Transverse colon (tissue), 3 donors: ENCODE data around the gene OS9.

Experiments used
- POLR2A ChIP-seq: fragments of 450-650 bp; IDR thresholded peaks from one replicate; pipeline ENCODE4 v1.6.1; 2016; ENCODE audit warnings: antibody characterized with exemption, mild to moderate bottlenecking, moderate library complexity
- POLR2AphosphoS5 ChIP-seq, 3 donors: sonication (generic); formaldehyde crosslinking; IDR thresholded peaks; one replicate each; pipeline ENCODE4 v1.6.1; 2016; ENCODE audit warnings: antibody characterized with exemption in 3 of 3

DNA sequence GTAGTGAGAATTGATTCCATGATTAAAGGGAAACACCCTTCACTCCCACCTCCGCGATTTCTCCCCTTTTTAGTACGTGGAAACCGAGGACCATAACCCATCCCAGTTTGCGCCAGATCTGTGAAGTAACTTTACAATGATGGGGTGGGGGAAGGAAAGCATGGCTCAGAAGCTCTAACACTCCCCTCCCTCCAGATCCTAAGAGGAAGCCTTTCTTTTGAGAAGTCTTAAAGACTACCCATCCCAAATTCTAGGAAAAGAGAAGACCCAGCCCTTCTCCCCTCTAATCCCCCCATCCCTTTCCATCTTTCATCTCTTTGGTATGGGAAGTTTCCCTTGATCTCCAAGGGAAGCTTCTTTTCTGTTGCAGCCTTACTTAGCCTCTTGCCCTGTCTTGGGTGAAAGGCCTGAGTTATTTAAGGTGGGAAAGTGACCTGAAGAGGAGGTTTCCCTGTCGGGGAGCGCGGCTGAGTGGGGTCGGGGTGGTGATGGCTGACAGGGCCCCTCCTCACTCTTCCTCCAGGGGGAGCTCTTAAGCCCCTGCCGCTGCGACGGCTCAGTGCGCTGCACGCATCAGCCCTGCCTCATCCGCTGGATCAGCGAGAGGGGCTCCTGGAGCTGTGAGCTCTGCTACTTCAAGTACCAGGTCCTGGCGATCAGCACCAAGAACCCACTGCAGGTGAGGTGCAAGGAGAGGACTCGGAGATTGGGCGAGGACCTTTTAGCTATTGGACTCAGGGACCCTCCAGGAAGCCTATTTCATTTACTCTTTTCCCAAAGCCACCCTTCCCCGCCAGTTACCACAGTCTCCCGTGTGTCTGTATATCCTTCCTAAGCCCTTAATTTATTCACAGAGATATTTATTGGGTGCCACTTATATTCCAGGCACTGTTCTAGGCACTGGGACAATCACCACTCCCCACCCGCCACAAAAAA lies 62.7 kb downstream of the OS9 start:
- TF ChIP-seq POLR2AphosphoS5 (IDR thresholded peaks at IDR 0.05): no peak
- no peak for TF ChIP-seq POLR2A
